Measurements from ENCODE around the gene BNIP5. TPM values are rescaled to one million over a fixed set of nuclear protein-coding genes. Genes with fewer than 3 reads are reported as not detected.

Gene BNIP5
- total and polyA plus RNA-seq, 2 of the 13 experiments (the other 11 are each of a cell fraction or from before 2014, with no cell fraction given): not detected

DNA sequence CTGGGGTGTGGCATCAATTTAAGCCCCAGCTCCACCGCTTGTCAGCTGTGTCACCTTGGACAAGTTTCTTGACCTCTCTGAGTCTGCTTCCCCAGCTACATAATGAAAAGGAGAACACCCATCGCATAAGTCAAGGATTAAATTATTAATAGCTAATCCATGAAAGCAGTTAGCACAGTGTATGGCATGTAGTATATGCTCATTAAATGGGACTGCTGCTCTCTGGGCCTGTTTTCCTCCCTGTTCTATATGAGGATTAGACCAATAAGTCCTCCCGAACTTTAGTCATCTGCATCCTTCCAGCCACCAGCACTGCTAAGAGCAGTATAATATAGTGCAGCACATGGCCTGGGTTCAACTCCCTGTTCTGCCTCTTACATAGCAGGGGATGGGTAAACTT lies 31.1 kb upstream of the BNIP5 start:
- BruUV-seq (replicated peaks): no TSS peak
- Histone ChIP-seq H3K79me2 (ENCODE audit: insufficient read depth, low read length) (no peaks in the 10 kb centered on the region), H3K4me2 (ENCODE audit: low read depth, low read length) (no peak overlapping the region), H3K27ac (ENCODE audit: extremely low read length, insufficient read depth, low read length) (no peak overlapping the region), H2AFZ (ENCODE audit: low read length) (no peak overlapping the region), H3K27me3 (ENCODE audit: control insufficient read depth in 1 of 2, insufficient read depth in 2 of 2, low read length in 2 of 2) (peaks cover 4 to 28% of the 10 kb centered on the region in 2 experiments; a peak in 4 of 5 replicates), H4K20me1 (ENCODE audit: insufficient read depth, low read length) (no peaks in the 10 kb centered on the region), H3K9ac (ENCODE audit: insufficient read depth, low read depth, low read length) (no peak overlapping the region), H3K4me1 (ENCODE audit: insufficient read depth, low read length) (peaks cover 9% of the 10 kb centered on the region), H3K4me3 (replicated peaks in 1 of 3; ENCODE audit: insufficient read depth in 1 of 3, low read depth in 2 of 3, low read length in 3 of 3) (no peak overlapping the region), H3K9me3 (ENCODE audit: low read length) (no peaks in the 10 kb centered on the region), H3K36me3 (replicated peaks in 1 of 2; ENCODE audit: control insufficient read depth in 1 of 2, insufficient read depth in 2 of 2, low read length in 2 of 2) (no peaks in the 10 kb centered on the region)
- FAIRE-seq (no peak), ATAC-seq (no peak), DNase-seq (ENCODE audit: low spot score) (no peak)
- intact Hi-C loops (cut with micrococcal nuclease; ENCODE audit: unreplicated experiment): no loop called here
- ChIA-PET POLR2A (no interaction called here), CTCF (ENCODE audit: low intra/inter-chr PET ratio, low total read pairs) (no interaction called here)
- in situ Hi-C loops (cut with HindIII; ENCODE audit: extremely low pct_ligation_motif_present, low pct_unique_long_range_greater_than_20kb): no loop called here
- WGBS (ENCODE audit: low lambda C conversion rate): 37% methylated on average over 3 of the region's 3 CpGs
- TF ChIP-seq ZNF747 (CRISPR knock-in tag; IDR thresholded peaks at IDR 0.05; ENCODE audit: borderline replicate concordance) (no peak), ZNF17 (CRISPR knock-in tag; IDR thresholded peaks at IDR 0.05) (no peak), AGO2 (optimal IDR thresholded peaks at IDR 0.05; ENCODE audit: low read depth, low read length) (no peak), SCMH1 (CRISPR knock-in tag; IDR thresholded peaks at IDR 0.05; ENCODE audit: borderline replicate concordance) (no peak), ZNF709 (CRISPR knock-in tag; IDR thresholded peaks at IDR 0.05) (no peak), ZSCAN25 (CRISPR knock-in tag; IDR thresholded peaks at IDR 0.05) (no peak), ZNF761 (CRISPR knock-in tag; conservative IDR thresholded peaks at IDR 0.05) (no peak), PAWR (CRISPR knock-in tag; IDR thresholded peaks at IDR 0.05; ENCODE audit: borderline replicate concordance) (no peak), MTF1 (CRISPR knock-in tag; IDR thresholded peaks at IDR 0.05) (no peak), ZNF703 (CRISPR knock-in tag; IDR thresholded peaks at IDR 0.05; ENCODE audit: borderline replicate concordance) (no peak), ZNF296 (CRISPR knock-in tag; conservative IDR thresholded peaks at IDR 0.05) (no peak), ZNF12 (CRISPR knock-in tag; IDR thresholded peaks at IDR 0.05) (no peak), RBFOX2 (IDR thresholded peaks at IDR 0.05; ENCODE audit: low read depth, low read length) (no peak), NCOA1 (CRISPR knock-in tag; IDR thresholded peaks at IDR 0.05) (no peak), ARNT2 (CRISPR knock-in tag; IDR thresholded peaks at IDR 0.05; ENCODE audit: low read depth) (no peak), DNMT1 (CRISPR knock-in tag; IDR thresholded peaks at IDR 0.05) (no peak)
- TF ChIP-seq, protein P1, sequence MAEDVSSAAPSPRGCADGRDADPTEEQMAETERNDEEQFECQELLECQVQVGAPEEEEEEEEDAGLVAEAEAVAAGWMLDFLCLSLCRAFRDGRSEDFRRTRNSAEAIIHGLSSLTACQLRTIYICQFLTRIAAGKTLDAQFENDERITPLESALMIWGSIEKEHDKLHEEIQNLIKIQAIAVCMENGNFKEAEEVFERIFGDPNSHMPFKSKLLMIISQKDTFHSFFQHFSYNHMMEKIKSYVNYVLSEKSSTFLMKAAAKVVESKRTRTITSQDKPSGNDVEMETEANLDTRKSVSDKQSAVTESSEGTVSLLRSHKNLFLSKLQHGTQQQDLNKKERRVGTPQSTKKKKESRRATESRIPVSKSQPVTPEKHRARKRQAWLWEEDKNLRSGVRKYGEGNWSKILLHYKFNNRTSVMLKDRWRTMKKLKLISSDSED (CRISPR knock-in tag; IDR thresholded peaks at IDR 0.05): no peak
- TF ChIP-seq, protein P2, sequence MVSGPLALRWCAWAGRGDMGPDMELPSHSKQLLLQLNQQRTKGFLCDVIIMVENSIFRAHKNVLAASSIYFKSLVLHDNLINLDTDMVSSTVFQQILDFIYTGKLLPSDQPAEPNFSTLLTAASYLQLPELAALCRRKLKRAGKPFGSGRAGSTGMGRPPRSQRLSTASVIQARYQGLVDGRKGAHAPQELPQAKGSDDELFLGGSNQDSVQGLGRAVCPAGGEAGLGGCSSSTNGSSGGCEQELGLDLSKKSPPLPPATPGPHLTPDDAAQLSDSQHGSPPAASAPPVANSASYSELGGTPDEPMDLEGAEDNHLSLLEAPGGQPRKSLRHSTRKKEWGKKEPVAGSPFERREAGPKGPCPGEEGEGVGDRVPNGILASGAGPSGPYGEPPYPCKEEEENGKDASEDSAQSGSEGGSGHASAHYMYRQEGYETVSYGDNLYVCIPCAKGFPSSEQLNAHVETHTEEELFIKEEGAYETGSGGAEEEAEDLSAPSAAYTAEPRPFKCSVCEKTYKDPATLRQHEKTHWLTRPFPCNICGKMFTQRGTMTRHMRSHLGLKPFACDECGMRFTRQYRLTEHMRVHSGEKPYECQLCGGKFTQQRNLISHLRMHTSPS (CRISPR knock-in tag; IDR thresholded peaks at IDR 0.05; ENCODE audit: low read depth): no peak
- TF ChIP-seq, protein P3, sequence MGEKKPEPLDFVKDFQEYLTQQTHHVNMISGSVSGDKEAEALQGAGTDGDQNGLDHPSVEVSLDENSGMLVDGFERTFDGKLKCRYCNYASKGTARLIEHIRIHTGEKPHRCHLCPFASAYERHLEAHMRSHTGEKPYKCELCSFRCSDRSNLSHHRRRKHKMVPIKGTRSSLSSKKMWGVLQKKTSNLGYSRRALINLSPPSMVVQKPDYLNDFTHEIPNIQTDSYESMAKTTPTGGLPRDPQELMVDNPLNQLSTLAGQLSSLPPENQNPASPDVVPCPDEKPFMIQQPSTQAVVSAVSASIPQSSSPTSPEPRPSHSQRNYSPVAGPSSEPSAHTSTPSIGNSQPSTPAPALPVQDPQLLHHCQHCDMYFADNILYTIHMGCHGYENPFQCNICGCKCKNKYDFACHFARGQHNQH (CRISPR knock-in tag; IDR thresholded peaks at IDR 0.05): no peak

Data from HepG2 (cell line).